Natural killer cell (primary cell): ENCODE measurements around the gene RAP1GAP. TPM values are rescaled to one million over a fixed set of nuclear protein-coding genes. Genes with fewer than 3 reads are reported as not detected.

Experiments
- ATAC-seq, 3 donors: fragments of 150-1000 bp in 2 of 3; fragments of 200-7000 bp in 1 of 3; cut with Tn5 transposase; 1 replicate in 1 of 3; 2 replicates in 2 of 3; pipeline ENCODE4 v1.10.0; 2021; ENCODE audit warnings: mild to moderate bottlenecking in 2 of 3, moderate library complexity in 2 of 3
- DNase-seq, 2 donors: peaks; one replicate each; pipeline versions ENCODE4 v3.0.0 to v3.0.0-alpha.2; 2013 to 2021; ENCODE audit warnings: mixed read lengths in 1 of 2
- H3K27ac ChIP-seq: one replicate; pipeline ENCODE4 v1.5.1; 2013; ENCODE audit warnings: mild to moderate bottlenecking, low read length
- H3K27me3 ChIP-seq: one replicate; pipeline ENCODE4 v1.6.1; 2013; ENCODE audit warnings: low read length; ENCODE audit not compliant: control insufficient read depth, insufficient read depth
- H3K36me3 ChIP-seq: one replicate; pipeline ENCODE4 v1.6.1; 2013; ENCODE audit warnings: low read length; ENCODE audit not compliant: control insufficient read depth, insufficient read depth
- H3K4me1 ChIP-seq: one replicate; pipeline ENCODE4 v1.6.1; 2013; ENCODE audit warnings: low read length; ENCODE audit not compliant: control insufficient read depth, insufficient read depth
- H3K4me3 ChIP-seq: one replicate; pipeline ENCODE4 v1.5.1; 2013; ENCODE audit warnings: low read length
- H3K9me3 ChIP-seq: one replicate; pipeline ENCODE4 v1.6.1; 2013; ENCODE audit warnings: low read length; ENCODE audit not compliant: control insufficient read depth, insufficient read depth
- H3K27ac Mint-ChIP-seq, 2 donors: one replicate each; pipeline ENCODE4 v1.8.0; 2022; ENCODE audit warnings: mild to moderate bottlenecking in 2 of 2, mixed read lengths in 2 of 2, moderate library complexity in 1 of 2
- H3K27me3 Mint-ChIP-seq, 2 donors: one replicate each; pipeline ENCODE4 v1.8.0; 2022; ENCODE audit warnings: low read depth in 2 of 2, mixed read lengths in 2 of 2
- H3K36me3 Mint-ChIP-seq: one replicate; pipeline ENCODE4 v1.8.0; 2022; ENCODE audit warnings: mixed read lengths
- H3K4me1 Mint-ChIP-seq, 2 donors: one replicate each; pipeline ENCODE4 v1.8.0; 2022; ENCODE audit warnings: mixed read lengths in 2 of 2
- H3K4me3 Mint-ChIP-seq: one replicate; pipeline ENCODE4 v1.8.0; 2022; ENCODE audit warnings: mild to moderate bottlenecking, moderate library complexity, mixed read lengths
- H3K9me3 Mint-ChIP-seq, 2 donors: one replicate each; pipeline ENCODE4 v1.8.0; 2022; ENCODE audit warnings: mixed read lengths in 2 of 2
- CTCF ChIP-seq: fragments of 200-600 bp; IDR thresholded peaks from one replicate; pipeline ENCODE4 v1.8.0; 2022; ENCODE audit warnings: antibody characterized with exemption
- WGBS: methylation state at CpG from one replicate; pipeline ENCODE4 v1.1.7; 2013; ENCODE audit warnings: missing lambda C conversion rate; ENCODE audit not compliant: insufficient coverage; 5-methylcytosine and 5-hydroxymethylcytosine counted together
- intact Hi-C: fragments of 100-400 bp; cut with micrococcal nuclease; formaldehyde crosslinking; loops from one replicate; pipeline ENCODE4 v1.14.2; 2022
- total RNA-seq, 4 donors: library from RNA; stranded (reverse); fragments of 120-200 nt in 1 of 4; gene quantifications; one replicate each; pipeline versions ENCODE4 v1.2.3 to v1.2.4, GENCODE V29; 2013 to 2022

RAP1GAP gene
- total RNA-seq, 3 donors from 2014 or later (not counting 1 experiment from before 2014, with no cell fraction given): 0.47 to 1.1 TPM; not detected in 1

GRCh38 chr1:21638531-21639341, 30.4 kb downstream of the RAP1GAP start:
- H3K27ac ChIP-seq: no peak overlapping the region
- intact Hi-C loops: no loop called here
- no peaks in the 10 kb centered on the region for H3K4me1 Mint-ChIP-seq

GRCh38 chr1:21637514-21637913, 31.6 kb downstream of the RAP1GAP start:
- Mint-ChIP-seq H3K27me3 (peaks cover 0 to 3% of the 10 kb centered on the region in 2 donors), H3K36me3 (no peaks in the 10 kb centered on the region), H3K27ac (no peak overlapping the region), H3K9me3 (no peaks in the 10 kb centered on the region), H3K4me1 (no peaks in the 10 kb centered on the region), H3K4me3 (no peak overlapping the region)
- Histone ChIP-seq H3K9me3 (no peaks in the 10 kb centered on the region), H3K27ac (no peak overlapping the region), H3K4me3 (no peak overlapping the region), H3K36me3 (no peaks in the 10 kb centered on the region), H3K4me1 (no peaks in the 10 kb centered on the region), H3K27me3 (no peaks in the 10 kb centered on the region)
- DNase-seq: no peak
- WGBS: 100% methylated on average over 2 of the region's 6 CpGs
- TF ChIP-seq CTCF: no peak
- ATAC-seq: no peak
- intact Hi-C loops: no loop called here

More at GRCh38 chr1:21638531-21639341, 30.4 kb downstream of the RAP1GAP start:
- Histone ChIP-seq H3K4me1 (no peaks in the 10 kb centered on the region), H3K27me3 (no peaks in the 10 kb centered on the region), H3K9me3 (no peaks in the 10 kb centered on the region), H3K36me3 (no peaks in the 10 kb centered on the region), H3K4me3 (no peak overlapping the region)
- DNase-seq (no peak), ATAC-seq (no peak)
- Mint-ChIP-seq H3K4me3 (no peak overlapping the region), H3K36me3 (no peaks in the 10 kb centered on the region), H3K9me3 (no peaks in the 10 kb centered on the region), H3K27me3 (peaks cover 0 to 6% of the 10 kb centered on the region in 2 donors), H3K27ac (no peak overlapping the region)
- WGBS: 18% methylated on average over 10 of the region's 10 CpGs
- no peak for TF ChIP-seq CTCF

GRCh38 chr1:21636029-21636428, 33.1 kb downstream of the RAP1GAP start:
- no peak for DNase-seq
- Histone ChIP-seq H3K4me3 (no peak overlapping the region), H3K9me3 (no peaks in the 10 kb centered on the region), H3K4me1 (no peaks in the 10 kb centered on the region), H3K27me3 (no peaks in the 10 kb centered on the region), H3K27ac (no peak overlapping the region), H3K36me3 (no peaks in the 10 kb centered on the region)
- WGBS: 92% methylated on average over 2 of the region's 2 CpGs
- no peak for ATAC-seq
- TF ChIP-seq CTCF: no peak
- Mint-ChIP-seq H3K4me3 (no peak overlapping the region), H3K4me1 (no peaks in the 10 kb centered on the region), H3K27me3 (peaks cover 0 to 3% of the 10 kb centered on the region in 2 donors), H3K9me3 (no peaks in the 10 kb centered on the region), H3K27ac (no peak overlapping the region), H3K36me3 (no peaks in the 10 kb centered on the region)
- intact Hi-C loops: no loop called here
